GM18873 (cell line): Measurements from ENCODE around the gene ZNF341.

Experiments used
- ATAC-seq: cut with Tn5 transposase; IDR thresholded peaks from one replicate; pipeline ENCODE4 v1.9.1; 2021; ENCODE audit warnings: mild to moderate bottlenecking, moderate library complexity, moderate number of reproducible peaks; ENCODE audit not compliant: unreplicated experiment, low FRiP score

Gene ZNF341

GRCh38 chr20:33765099-33765498, 33.3 kb downstream of the ZNF341 start:
- ATAC-seq: no peak

GRCh38 chr20:33765592-33765991, 33.8 kb downstream of the ZNF341 start:
- no peak for ATAC-seq

- ATAC-seq: no peak
Measured at GRCh38 chr20:33766686-33767085, 34.9 kb downstream of the ZNF341 start.

GRCh38 chr20:33767777-33768138, 36.0 kb downstream of the ZNF341 start:
- no peak for ATAC-seq

GRCh38 chr20:33769043-33769442, 37.2 kb downstream of the ZNF341 start:
- no peak for ATAC-seq

GRCh38 chr20:33770005-33770404, 38.2 kb downstream of the ZNF341 start:
- no peak for ATAC-seq

GRCh38 chr20:33771938-33772337, 40.1 kb downstream of the ZNF341 start:
- no peak for ATAC-seq

- ATAC-seq: no peak
Measured at GRCh38 chr20:33772439-33772838, 40.6 kb downstream of the ZNF341 start.

- no peak for ATAC-seq
Measured at GRCh38 chr20:33773412-33774089, 41.8 kb downstream of the ZNF341 start.

GRCh38 chr20:33777816-33778215, 46.0 kb downstream of the ZNF341 start:
- ATAC-seq: no peak

- ATAC-seq: no peak
Measured at GRCh38 chr20:33781133-33781532, 49.3 kb downstream of the ZNF341 start.

GRCh38 chr20:33781945-33782344, 50.1 kb downstream of the ZNF341 start:
- no peak for ATAC-seq

GRCh38 chr20:33783256-33783655, 51.5 kb downstream of the ZNF341 start:
- no peak for ATAC-seq

GRCh38 chr20:33783818-33784217, 52.0 kb downstream of the ZNF341 start:
- ATAC-seq: no peak

GRCh38 chr20:33784225-33784624, 52.4 kb downstream of the ZNF341 start:
- ATAC-seq: no peak

- no peak for ATAC-seq
Measured at GRCh38 chr20:33785503-33785902, 53.7 kb downstream of the ZNF341 start.

GRCh38 chr20:33787253-33787891, 55.6 kb downstream of the ZNF341 start:
- no peak for ATAC-seq

GRCh38 chr20:33788351-33789049, 56.7 kb downstream of the ZNF341 start:
- ATAC-seq: no peak

GRCh38 chr20:33789109-33789857, 57.5 kb downstream of the ZNF341 start:
- ATAC-seq: no peak

GRCh38 chr20:33789858-33790182, 58.0 kb downstream of the ZNF341 start:
- ATAC-seq: no peak

- no peak for ATAC-seq
Measured at GRCh38 chr20:33790566-33790965, 58.8 kb downstream of the ZNF341 start.
